Hepatocyte (in vitro differentiated cells): ENCODE measurements around the gene NOC3L. TPM values are rescaled to one million over a fixed set of nuclear protein-coding genes. Genes with fewer than 3 reads are reported as not detected.

Experiments used
- DNase-seq: peaks from one replicate; pipeline ENCODE4 v3.0.0-alpha.2; 2016; ENCODE audit warnings: low spot score
- H2AFZ ChIP-seq: fragments of 200-600 bp; sonication (generic); 2 replicates; pipeline ENCODE4 v1.6.0; 2016; ENCODE audit warnings: antibody characterized with exemption, mild to moderate bottlenecking
- H3K27ac ChIP-seq: fragments of 200-600 bp; sonication (generic); 2 replicates; pipeline ENCODE4 v1.5.1; 2016; ENCODE audit warnings: mild to moderate bottlenecking
- H3K27me3 ChIP-seq: fragments of 200-600 bp; sonication (generic); 2 replicates; pipeline ENCODE4 v1.6.1; 2016
- H3K36me3 ChIP-seq: fragments of 200-600 bp; sonication (generic); replicated peaks from 2 replicates; pipeline ENCODE4 v1.5.1; 2016; ENCODE audit warnings: low read depth; ENCODE audit not compliant: insufficient read depth
- H3K4me1 ChIP-seq: fragments of 200-600 bp; sonication (generic); 2 replicates; pipeline ENCODE4 v1.5.1; 2016; ENCODE audit warnings: mild to moderate bottlenecking, moderate library complexity; ENCODE audit not compliant: insufficient read depth
- H3K4me2 ChIP-seq: fragments of 200-600 bp; sonication (generic); 2 replicates; pipeline ENCODE4 v1.6.0; 2016
- H3K4me3 ChIP-seq: fragments of 200-600 bp; sonication (generic); 2 replicates; pipeline ENCODE4 v1.5.1; 2016; ENCODE audit warnings: mild to moderate bottlenecking
- H3K79me2 ChIP-seq: fragments of 200-600 bp; sonication (generic); 2 replicates; pipeline ENCODE4 v1.6.0; 2017; ENCODE audit warnings: mild to moderate bottlenecking
- H3K9me2 ChIP-seq: fragments of 200-600 bp; sonication (generic); replicated peaks from 2 replicates; pipeline ENCODE4 v1.6.0; 2017; ENCODE audit warnings: mild to moderate bottlenecking; ENCODE audit not compliant: insufficient read depth
- H3K9me3 ChIP-seq: fragments of 200-600 bp; sonication (generic); 2 replicates; pipeline ENCODE4 v1.5.1; 2016; ENCODE audit warnings: low read depth, mild to moderate bottlenecking
- H4K20me1 ChIP-seq: fragments of 200-600 bp; sonication (generic); 2 replicates; pipeline ENCODE4 v1.6.0; 2016; ENCODE audit warnings: mild to moderate bottlenecking; ENCODE audit not compliant: insufficient read depth, poor library complexity, severe bottlenecking
- EZH2 ChIP-seq: fragments of 200-600 bp; sonication (generic); IDR thresholded peaks from 2 replicates; pipeline ENCODE4 v1.6.1; 2016; ENCODE audit warnings: antibody characterized with exemption, mild to moderate bottlenecking, borderline replicate concordance
- EZH2phosphoT487 ChIP-seq: fragments of 200-600 bp; sonication (generic); IDR thresholded peaks from one replicate; pipeline ENCODE4 v1.6.1; 2018; ENCODE audit warnings: antibody characterized with exemption, mild to moderate bottlenecking, low read depth, moderate library complexity; ENCODE audit not compliant: unreplicated experiment, severe bottlenecking
- WGBS: methylation state at CpG from one replicate; pipeline ENCODE4 v1.1.6; 2016; ENCODE audit warnings: low lambda C conversion rate; ENCODE audit errors: missing lambda C conversion rate; 5-methylcytosine and 5-hydroxymethylcytosine counted together
- polyA plus RNA-seq: library from polyadenylated mRNA; unstranded; fragments of >200 nt; fragmentation: Nextera tagmentation; extraction: Ambion mirVana; gene quantifications from 2 replicates; pipeline ENCODE4 v1.2.1, GENCODE V29; 2016
- total RNA-seq: library from RNA; depleted of rRNA; stranded (reverse); fragments of >200 nt; gene quantifications from 2 replicates; pipeline ENCODE4 v1.2.3, GENCODE V29; 2014
- TF ChIP-seq, protein P1 (sequence below): fragments of 200-600 bp; sonication (generic); IDR thresholded peaks from 2 replicates; pipeline ENCODE4 v1.5.1; 2016; ENCODE audit warnings: antibody characterized with exemption, mild to moderate bottlenecking; ENCODE audit not compliant: poor library complexity

The NOC3L gene
- total and polyA plus RNA-seq, 2 experiments from 2014 or later = 9.4 to 20.5 TPM

GRCh38 chr10:94402843-94403379 is 40.2 kb upstream of the NOC3L start:
- peak overlapping the region; percentile 91 for H3K27ac ChIP-seq
- H3K9me3 ChIP-seq = no peaks in the 10 kb centered on the region
- under 1% methylated on average over 45 of the region's 77 CpGs for WGBS
- DNase-seq = peak; percentile 74
- H3K36me3 ChIP-seq = no peaks in the 10 kb centered on the region
- no peaks in the 10 kb centered on the region for H3K27me3 ChIP-seq
- peaks cover 45% of the 10 kb centered on the region for H3K79me2 ChIP-seq
- TF ChIP-seq EZH2phosphoT487 = no peak
- no peak for TF ChIP-seq EZH2
- TF ChIP-seq, protein P1, sequence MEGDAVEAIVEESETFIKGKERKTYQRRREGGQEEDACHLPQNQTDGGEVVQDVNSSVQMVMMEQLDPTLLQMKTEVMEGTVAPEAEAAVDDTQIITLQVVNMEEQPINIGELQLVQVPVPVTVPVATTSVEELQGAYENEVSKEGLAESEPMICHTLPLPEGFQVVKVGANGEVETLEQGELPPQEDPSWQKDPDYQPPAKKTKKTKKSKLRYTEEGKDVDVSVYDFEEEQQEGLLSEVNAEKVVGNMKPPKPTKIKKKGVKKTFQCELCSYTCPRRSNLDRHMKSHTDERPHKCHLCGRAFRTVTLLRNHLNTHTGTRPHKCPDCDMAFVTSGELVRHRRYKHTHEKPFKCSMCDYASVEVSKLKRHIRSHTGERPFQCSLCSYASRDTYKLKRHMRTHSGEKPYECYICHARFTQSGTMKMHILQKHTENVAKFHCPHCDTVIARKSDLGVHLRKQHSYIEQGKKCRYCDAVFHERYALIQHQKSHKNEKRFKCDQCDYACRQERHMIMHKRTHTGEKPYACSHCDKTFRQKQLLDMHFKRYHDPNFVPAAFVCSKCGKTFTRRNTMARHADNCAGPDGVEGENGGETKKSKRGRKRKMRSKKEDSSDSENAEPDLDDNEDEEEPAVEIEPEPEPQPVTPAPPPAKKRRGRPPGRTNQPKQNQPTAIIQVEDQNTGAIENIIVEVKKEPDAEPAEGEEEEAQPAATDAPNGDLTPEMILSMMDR = no peak
- H3K4me1 ChIP-seq = peaks cover 5% of the 10 kb centered on the region
- no peaks in the 10 kb centered on the region for H3K9me2 ChIP-seq
- H3K4me3 ChIP-seq = peak overlapping the region; percentile 79
- H3K4me2 ChIP-seq = peak overlapping the region; percentile 77
- peaks cover 6% of the 10 kb centered on the region for H4K20me1 ChIP-seq
- H2AFZ ChIP-seq = peak overlapping the region; percentile 57

- H4K20me1 ChIP-seq = peaks cover 6% of the 10 kb centered on the region
- peak; percentile 97 for DNase-seq
- H3K4me3 ChIP-seq = peak within 1 kb of the TSS; percentile 79
- 1% methylated on average over 47 of the region's 56 CpGs for WGBS
- peaks cover 5% of the 10 kb centered on the region for H3K4me1 ChIP-seq
- H3K79me2 ChIP-seq = peaks cover 39% of the 10 kb centered on the region
- peak within 1 kb of the TSS; percentile 77 for H3K4me2 ChIP-seq
- no peaks in the 10 kb centered on the region for H3K36me3 ChIP-seq
- H2AFZ ChIP-seq = peak within 1 kb of the TSS; percentile 65
- no peak for TF ChIP-seq EZH2
- TF ChIP-seq, protein P1 = no peak
- TF ChIP-seq EZH2phosphoT487 = no peak
- H3K9me2 ChIP-seq = no peaks in the 10 kb centered on the region
- no peaks in the 10 kb centered on the region for H3K27me3 ChIP-seq
- peak within 1 kb of the TSS; percentile 91 for H3K27ac ChIP-seq
- H3K9me3 ChIP-seq = no peaks in the 10 kb centered on the region
Observed at GRCh38 chr10:94402204-94402842, 39.6 kb upstream of the NOC3L start, which contains the start of gene TBC1D12. Gene TBC1D12 (plus strand): TSS chr10:94402541. CDS start chr10:94402614, 73 bp downstream.

DNA sequence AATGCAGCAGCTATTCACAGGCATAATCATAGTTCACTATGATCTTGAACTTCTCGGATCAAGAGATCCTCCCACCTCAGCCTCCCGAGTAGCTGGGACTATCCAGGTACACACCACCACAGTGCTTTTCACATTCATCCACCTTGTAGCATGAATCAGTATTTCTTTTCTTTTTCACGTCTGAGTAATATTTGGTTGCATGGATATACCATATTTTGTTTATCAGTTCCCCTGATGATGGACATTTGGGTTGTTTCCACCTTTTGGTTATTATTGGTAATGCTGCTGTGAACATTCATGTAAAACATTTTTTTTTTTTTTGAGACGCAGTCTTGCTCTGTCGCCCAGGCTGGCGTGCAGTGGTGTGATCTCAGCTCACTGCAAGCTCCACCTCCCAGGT is 36.0 kb upstream of the NOC3L start:
- Histone ChIP-seq H3K79me2 (peaks cover 4% of the 10 kb centered on the region), H3K4me2 (no peak overlapping the region), H2AFZ (no peak overlapping the region), H3K27ac (no peak overlapping the region), H3K27me3 (no peaks in the 10 kb centered on the region), H4K20me1 (no peaks in the 10 kb centered on the region), H3K9me2 (no peaks in the 10 kb centered on the region), H3K9me3 (no peaks in the 10 kb centered on the region), H3K36me3 (no peaks in the 10 kb centered on the region), H3K4me1 (no peaks in the 10 kb centered on the region), H3K4me3 (no peak overlapping the region)
- TF ChIP-seq, protein P1 = no peak
- no peak for TF ChIP-seq EZH2
- TF ChIP-seq EZH2phosphoT487 = no peak
- WGBS = 89% methylated on average over 6 of the region's 6 CpGs
- no peak for DNase-seq
